IMR-90 (cell line): ENCODE results near the gene CLDN15. TPM values are rescaled to one million over a fixed set of nuclear protein-coding genes. Genes with fewer than 3 reads are reported as not detected.
A peak's percentile ranks its signal among the peaks of the same experiment; 100 is the strongest.

Experiments
- ATAC-seq: fragments of 200-7000 bp; cut with Tn5 transposase; 2 replicates; pipeline ENCODE4 v1.9.1; 2020; ENCODE audit warnings: low read depth, mild to moderate bottlenecking, moderate library complexity
- BruUV-seq: library from RNA; stranded (reverse); fragments of 400-500 nt; replicated peaks from 2 replicates; lab custom pipeline; 2021; lab: Mats Ljungman, UMichigan
- CTCF ChIA-PET: fragments of 300-600 bp; formaldehyde crosslinking; extraction: SDS; loops from one replicate; lab custom pipeline; 2021; ENCODE audit warnings: antibody characterized with exemption; lab: Yijun Ruan, JAX
- POLR2A ChIA-PET: fragments of 300-600 bp; sonication (Branson Sonifier 250); formaldehyde crosslinking; loops from one replicate; lab custom pipeline; 2022; ENCODE audit warnings: antibody characterized with exemption; ENCODE audit not compliant: unreplicated experiment; lab: Charles Lee
- DNase-seq: peaks from one replicate; pipeline ENCODE4 v3.0.0; 2013
- H2AFZ ChIP-seq: replicated peaks from 2 replicates; pipeline ENCODE3; 2013; ENCODE audit warnings: low read length, mild to moderate bottlenecking; ENCODE audit not compliant: poor library complexity
- H2AK5ac ChIP-seq: 2 replicates; pipeline ENCODE4 v1.6.1; 2013; ENCODE audit warnings: low read depth, low read length, inconsistent platforms
- H2AK9ac ChIP-seq: replicated peaks from 2 replicates; pipeline ENCODE3; 2013; ENCODE audit warnings: mild to moderate bottlenecking, low read depth, low read length, moderate library complexity; ENCODE audit not compliant: poor library complexity
- H2BK120ac ChIP-seq: 2 replicates; pipeline ENCODE4 v1.6.1; 2013; ENCODE audit warnings: low read depth, low read length, inconsistent platforms
- H2BK15ac ChIP-seq: 3 replicates; pipeline ENCODE4 v1.6.1; 2013; ENCODE audit warnings: low read depth, low read length, inconsistent platforms
- H2BK20ac ChIP-seq: 2 replicates; pipeline ENCODE4 v1.6.1; 2013; ENCODE audit warnings: low read depth, mild to moderate bottlenecking, inconsistent platforms, low read length, moderate library complexity
- H2BK5ac ChIP-seq: 2 replicates; pipeline ENCODE4 v1.6.1; 2013; ENCODE audit warnings: mild to moderate bottlenecking, low read depth, low read length, inconsistent platforms; ENCODE audit not compliant: poor library complexity, severe bottlenecking
- H3K14ac ChIP-seq: replicated peaks from 2 replicates; pipeline ENCODE4 v1.6.1; 2013; ENCODE audit warnings: low read depth, low read length, inconsistent platforms
- H3K18ac ChIP-seq: 2 replicates; pipeline ENCODE4 v1.6.1; 2013; ENCODE audit warnings: low read depth, low read length, control low read depth
- H3K23ac ChIP-seq: 2 replicates; pipeline ENCODE4 v1.6.1; 2013; ENCODE audit warnings: low read depth, low read length, inconsistent platforms
- H3K27ac ChIP-seq: 2 replicates; pipeline ENCODE4 v1.5.1; 2013; ENCODE audit warnings: mild to moderate bottlenecking, control low read depth, low read length; ENCODE audit not compliant: insufficient read depth
- H3K27me3 ChIP-seq: 2 replicates; pipeline ENCODE4 v1.6.1; 2013; ENCODE audit warnings: low read length; ENCODE audit not compliant: control insufficient read depth, insufficient read depth
- H3K36me3 ChIP-seq: 2 replicates; pipeline ENCODE4 v1.6.1; 2013; ENCODE audit warnings: low read length, mixed read lengths; ENCODE audit not compliant: control insufficient read depth, insufficient read depth
- H3K4ac ChIP-seq: 2 replicates; pipeline ENCODE4 v1.6.1; 2013; ENCODE audit warnings: low read depth, low read length, inconsistent platforms
- H3K4me1 ChIP-seq: 2 replicates; pipeline ENCODE4 v1.6.1; 2013; ENCODE audit warnings: low read length, mixed read lengths; ENCODE audit not compliant: control insufficient read depth, insufficient read depth
- H3K4me2 ChIP-seq: 2 replicates; pipeline ENCODE4 v1.6.1; 2013; ENCODE audit warnings: low read depth, mild to moderate bottlenecking, control low read depth, low read length, moderate library complexity
- H3K4me3 ChIP-seq: 2 replicates; pipeline ENCODE4 v1.5.1; 2013; ENCODE audit warnings: low read depth, mild to moderate bottlenecking, control low read depth, low read length, moderate library complexity; ENCODE audit not compliant: insufficient read depth
- H3K56ac ChIP-seq: 2 replicates; pipeline ENCODE4 v1.6.1; 2013; ENCODE audit warnings: low read length, inconsistent platforms; ENCODE audit not compliant: insufficient read depth; ENCODE audit errors: extremely low read depth
- H3K79me1 ChIP-seq, 2 experiments: 2 replicates each; pipeline ENCODE4 v1.6.1; 2013; ENCODE audit warnings: low read length in 2 of 2, inconsistent platforms in 1 of 2, low read depth in 1 of 2
- H3K9ac ChIP-seq: 2 replicates; pipeline ENCODE4 v1.6.1; 2013; ENCODE audit warnings: low read depth, low read length, control low read depth
- H3K9me1 ChIP-seq: 2 replicates; pipeline ENCODE4 v1.6.1; 2013; ENCODE audit warnings: low read length, inconsistent platforms; ENCODE audit not compliant: insufficient read depth
- H3K9me3 ChIP-seq: 2 replicates; pipeline ENCODE4 v1.6.1; 2013; ENCODE audit warnings: low read length; ENCODE audit not compliant: control insufficient read depth, insufficient read depth
- H4K20me1 ChIP-seq: 2 replicates; pipeline ENCODE4 v1.6.1; 2013; ENCODE audit warnings: low read length, inconsistent platforms; ENCODE audit not compliant: insufficient read depth
- H4K5ac ChIP-seq: 2 replicates; pipeline ENCODE4 v1.6.1; 2013; ENCODE audit warnings: mild to moderate bottlenecking, low read depth, low read length, control low read depth
- H4K8ac ChIP-seq, 2 experiments: 2 replicates each; pipeline ENCODE4 v1.6.1; 2013; ENCODE audit warnings: low read depth in 2 of 2, low read length in 2 of 2, control low read depth in 1 of 2, inconsistent platforms in 1 of 2
- H4K91ac ChIP-seq: 2 replicates; pipeline ENCODE4 v1.6.1; 2013; ENCODE audit warnings: low read depth, low read length, inconsistent platforms; ENCODE audit not compliant: insufficient read depth
- BHLHE40 ChIP-seq: fragments of 150-350 bp; IDR thresholded peaks from 2 replicates; pipeline ENCODE4 v1.6.1; 2016; ENCODE audit warnings: mild to moderate bottlenecking, low read depth, low read length
- CHD1 ChIP-seq: IDR thresholded peaks from 2 replicates; pipeline ENCODE4 v1.6.1; 2012; ENCODE audit warnings: low read depth, low read length, improper control_type of control experiment
- CTCF ChIP-seq: conservative IDR thresholded peaks from 2 replicates; pipeline ENCODE4 v1.5.1; 2012; ENCODE audit warnings: mild to moderate bottlenecking, low read depth, low read length, improper control_type of control experiment
- FOS ChIP-seq: fragments of 150-350 bp; IDR thresholded peaks from 2 replicates; pipeline ENCODE4 v1.6.1; 2016; ENCODE audit warnings: low read depth, low read length
- MAFK ChIP-seq: IDR thresholded peaks from 2 replicates; pipeline ENCODE4 v1.6.1; 2012; ENCODE audit warnings: low read depth, low read length, improper control_type of control experiment
- MAZ ChIP-seq: IDR thresholded peaks from 2 replicates; pipeline ENCODE4 v1.6.1; 2012; ENCODE audit warnings: low read depth, mild to moderate bottlenecking, low read length, improper control_type of control experiment, moderate library complexity, borderline replicate concordance
- POLR2A ChIP-seq: IDR thresholded peaks from 2 replicates; pipeline ENCODE4 v1.6.1; 2012; ENCODE audit warnings: mild to moderate bottlenecking, low read depth, low read length
- RAD21 ChIP-seq: IDR thresholded peaks from 2 replicates; pipeline ENCODE4 v1.6.1; 2012; ENCODE audit warnings: low read length, improper control_type of control experiment
- RCOR1 ChIP-seq: IDR thresholded peaks from 2 replicates; pipeline ENCODE4 v1.6.1; 2012; ENCODE audit warnings: mild to moderate bottlenecking, low read length, improper control_type of control experiment; ENCODE audit not compliant: insufficient replicate concordance
- RFX5 ChIP-seq: IDR thresholded peaks from 2 replicates; pipeline ENCODE4 v1.8.0; 2012; ENCODE audit warnings: low read depth, mild to moderate bottlenecking, low read length, moderate library complexity
- SMC3 ChIP-seq: fragments of 150-350 bp; IDR thresholded peaks from 2 replicates; pipeline ENCODE4 v1.6.1; 2016; ENCODE audit warnings: low read depth, mild to moderate bottlenecking, antibody characterized with exemption, low read length, moderate library complexity
- USF2 ChIP-seq: fragments of 150-350 bp; IDR thresholded peaks from 2 replicates; pipeline ENCODE4 v1.6.1; 2017; ENCODE audit warnings: mild to moderate bottlenecking, antibody characterized with exemption, low read length, low read depth
- WGBS, 2 experiments: methylation state at CpG; one replicate each; pipeline versions ENCODE4 v1.1.5 to v1.1.7; 2013; ENCODE audit warnings: missing lambda C conversion rate in 2 of 2; ENCODE audit not compliant: insufficient read length in 1 of 2; ENCODE audit errors: extremely low coverage in 2 of 2; 5-methylcytosine and 5-hydroxymethylcytosine counted together
- dilution Hi-C: fragments of 300-500 bp; cut with HindIII; formaldehyde crosslinking; loops from one replicate; pipeline ENCODE4 v1.14.3; 2018; ENCODE audit warnings: low sequenced_read_pairs; ENCODE audit not compliant: unreplicated experiment
- in situ Hi-C: fragments of 300-500 bp; cut with MboI; formaldehyde crosslinking; loops from 3 replicates; pipeline ENCODE4 v1.14.3; 2019; ENCODE audit warnings: low sequenced_read_pairs, inconsistent platforms, mixed read lengths
- intact Hi-C: fragments of 100-400 bp; cut with micrococcal nuclease; formaldehyde crosslinking; loops from 2 replicates; pipeline ENCODE4 v1.10.0; 2022
- polyA plus RNA-seq, 3 experiments: library from polyadenylated mRNA; depleted of rRNA; stranded (reverse); fragments of >200 nt; gene quantifications; 2 replicates each; pipeline ENCODE4 v1.2.3, GENCODE V29; 2012; ENCODE audit warnings: low replicate concordance in 1 of 3
- total RNA-seq: library from RNA; depleted of rRNA; stranded (reverse); fragments of >200 nt; gene quantifications from 2 replicates; pipeline ENCODE4 v1.2.3, GENCODE V29; 2012

The CLDN15 gene
- total and polyA plus RNA-seq, 2 of the 4 experiments (the other 2 are of a cell fraction) = 0.72 to 5.4 TPM

GRCh38 chr7:101244375-101245146, 7.0 kb upstream of the CLDN15 start, which contains the start of gene FIS1 (continued):
- TF ChIP-seq RAD21 (peak; percentile 60; the same call in 1 of the 2 replicates), CHD1 (no peak), POLR2A (peak; percentile 45; the same call in 1 of the 2 replicates)

GRCh38 chr7:101243646-101244374, 6.2 kb upstream of the CLDN15 start:
- Histone ChIP-seq H3K4me3 (peak overlapping the region; percentile 73), H4K8ac (peak overlapping the region; percentile 72 to 98), H3K27ac (peak overlapping the region; percentile 73), H2AFZ (peak overlapping the region; percentile 100), H3K79me1 (peaks cover 24 to 56% of the 10 kb centered on the region in 2 experiments), H3K56ac (peak overlapping the region; percentile 70), H2BK15ac (no peak overlapping the region), H3K18ac (peak overlapping the region; percentile 8; the same call in 1 of the 2 replicates), H3K9me3 (no peaks in the 10 kb centered on the region), H2AK9ac (peak overlapping the region; percentile 89), H3K4ac (peak overlapping the region; percentile 76), H2BK5ac (peak overlapping the region; percentile 63), H3K4me2 (peak overlapping the region; percentile 95), H4K20me1 (peaks cover 15% of the 10 kb centered on the region), H3K36me3 (peaks cover 26% of the 10 kb centered on the region), H2BK20ac (no peak overlapping the region), H3K23ac (peak overlapping the region; percentile 78), H2BK120ac (no peak overlapping the region; the same call in 1 of the 2 replicates), H3K9ac (peak overlapping the region; percentile 86), H2AK5ac (peak overlapping the region; percentile 81; the same call in 1 of the 2 replicates), H3K14ac (peak overlapping the region; percentile 83), H3K4me1 (peaks cover 5% of the 10 kb centered on the region; the same call in 1 of the 2 replicates), H3K9me1 (no peaks in the 10 kb centered on the region), H3K27me3 (no peaks in the 10 kb centered on the region), H4K91ac (no peak overlapping the region), H4K5ac (peak overlapping the region; percentile 74)
- ChIA-PET POLR2A (no interaction called here), CTCF (interaction anchor here (0.9 to 2.1 kb wide), 6 partner anchors 8 to 100 kb away, joined by 3 to 7 read pairs (median 5); partner anchors contain the start of genes PLOD3 and ZNHIT1)
- no TSS peak for BruUV-seq
- WGBS, 2 experiments = 54% methylated on average over 10 of the region's 28 CpGs; no CpG with 5 or more reads in 1 of the 2 experiments
- in situ Hi-C loops (no loop called here), intact Hi-C loops (loop anchor here (1.0 to 2.0 kb wide), 3 partner anchors 25 to 350 kb away; partner anchors contain the start of gene ZNHIT1), dilution Hi-C loops (no loop called here)
- no peak for ATAC-seq
- no peak for DNase-seq
- TF ChIP-seq RFX5 = no peak
- no peak for TF ChIP-seq SMC3
- no peak for TF ChIP-seq FOS
- no peak for TF ChIP-seq MAFK
- no peak for TF ChIP-seq POLR2A
- no peak for TF ChIP-seq USF2
- no peak for TF ChIP-seq RCOR1
- TF ChIP-seq CHD1 = no peak
- no peak for TF ChIP-seq CTCF
- TF ChIP-seq BHLHE40 = no peak
- no peak; the same call in 1 of the 2 replicates for TF ChIP-seq MAZ
